NCI-H69 (cell line): Measurements from ENCODE around the gene LRIT1.

ENCODE experiments used
- DNase-seq: peaks from one replicate; lab custom pipeline; 2025; lab: John Stamatoyannopoulos, UW

LRIT1 gene

DNA sequence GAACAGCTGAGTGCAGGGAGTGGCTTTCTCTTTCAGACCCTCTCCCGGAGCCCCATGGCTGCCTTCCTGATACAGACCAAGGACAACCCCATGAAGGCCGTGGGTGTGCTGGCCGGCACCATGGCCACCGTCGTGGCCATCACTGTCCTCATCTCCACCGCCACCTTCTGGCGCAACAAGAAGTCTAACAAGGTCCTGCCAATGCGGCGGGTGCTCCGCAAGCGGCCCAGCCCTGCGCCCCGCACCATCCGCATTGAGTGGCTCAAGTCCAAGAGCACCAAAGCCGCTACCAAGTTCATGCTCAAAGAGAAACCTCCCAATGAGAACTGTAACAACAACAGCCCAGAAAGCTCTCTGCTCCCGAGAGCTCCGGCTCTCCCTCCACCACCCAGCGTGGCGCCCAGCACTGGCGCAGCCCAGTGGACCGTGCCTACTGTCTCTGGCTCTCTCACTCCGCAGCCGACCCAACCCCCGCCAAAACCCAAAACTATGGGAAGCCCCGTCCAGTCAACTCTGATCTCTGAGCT lies 27.2 kb downstream of the LRIT1 start:
- DNase-seq = no peak

DNA sequence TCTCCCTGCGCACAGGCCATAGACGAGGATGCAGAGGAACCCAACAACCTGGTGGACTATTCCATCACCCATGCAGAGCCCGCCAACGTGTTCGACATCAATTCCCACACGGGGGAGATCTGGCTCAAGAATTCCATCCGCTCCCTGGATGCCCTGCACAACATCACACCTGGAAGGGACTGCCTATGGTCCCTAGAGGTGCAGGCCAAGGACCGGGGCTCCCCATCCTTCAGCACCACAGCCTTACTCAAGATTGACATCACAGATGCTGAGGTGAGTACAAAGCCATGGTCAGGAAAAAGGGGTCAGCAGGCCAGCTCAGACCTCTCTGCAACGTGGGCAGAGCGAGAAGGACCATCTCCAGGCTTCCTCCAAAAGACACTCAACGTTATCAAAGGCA lies 28.3 kb downstream of the LRIT1 start:
- no peak for DNase-seq

DNA sequence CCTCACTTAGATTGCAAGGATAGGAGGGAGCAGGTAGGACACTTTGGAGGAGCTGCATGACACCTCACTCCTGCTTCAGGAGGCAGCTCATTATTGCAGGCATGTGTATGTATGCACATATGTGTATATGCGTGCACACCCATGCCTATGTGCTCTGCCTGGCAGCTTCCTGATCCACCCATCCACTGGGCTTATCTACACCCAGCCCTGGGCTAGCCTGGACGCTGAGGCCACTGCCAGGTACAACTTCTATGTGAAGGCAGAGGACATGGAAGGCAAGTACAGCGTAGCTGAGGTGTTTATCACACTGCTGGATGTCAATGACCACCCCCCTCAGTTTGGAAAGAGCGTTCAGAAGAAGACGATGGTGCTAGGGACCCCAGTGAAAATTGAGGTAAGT lies 29.3 kb downstream of the LRIT1 start:
- no peak for DNase-seq

DNA sequence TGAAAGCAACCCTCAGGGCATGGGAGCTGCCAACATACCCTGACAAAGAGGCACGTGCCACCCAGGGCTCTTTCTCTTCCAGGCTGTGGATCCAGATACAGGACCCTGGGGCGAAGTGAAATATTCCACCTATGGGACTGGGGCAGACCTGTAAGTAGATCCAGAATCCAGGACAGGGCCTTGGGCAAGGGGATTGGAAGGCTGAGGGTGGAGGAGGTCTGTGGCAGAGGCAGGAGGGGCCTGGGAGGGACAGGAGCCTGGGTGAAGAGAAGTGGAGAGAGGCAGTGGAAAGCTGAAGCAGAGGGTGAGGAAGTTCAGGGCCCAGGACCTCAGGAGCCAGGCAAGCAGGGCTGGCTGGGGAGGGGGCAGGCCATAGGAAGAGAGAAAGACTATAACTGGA lies 29.8 kb downstream of the LRIT1 start:
- DNase-seq = no peak

DNA sequence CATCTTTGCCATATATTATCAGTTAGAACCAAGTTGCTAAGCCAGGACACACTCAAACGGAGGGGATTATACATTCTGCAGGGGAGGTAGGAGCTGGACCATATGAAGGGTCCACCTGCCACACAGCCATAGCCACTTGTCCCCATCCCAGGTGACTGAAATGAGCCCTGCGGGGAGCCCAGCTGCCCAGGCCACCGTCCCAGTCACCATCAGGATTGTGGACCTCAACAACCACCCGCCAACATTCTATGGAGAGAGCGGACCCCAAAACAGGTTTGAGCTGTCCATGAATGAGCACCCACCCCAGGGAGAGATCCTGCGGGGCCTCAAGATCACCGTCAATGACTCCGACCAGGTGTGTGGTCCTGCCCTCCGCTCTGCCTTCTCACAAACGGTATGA lies 33.3 kb downstream of the LRIT1 start:
- DNase-seq = no peak

DNA sequence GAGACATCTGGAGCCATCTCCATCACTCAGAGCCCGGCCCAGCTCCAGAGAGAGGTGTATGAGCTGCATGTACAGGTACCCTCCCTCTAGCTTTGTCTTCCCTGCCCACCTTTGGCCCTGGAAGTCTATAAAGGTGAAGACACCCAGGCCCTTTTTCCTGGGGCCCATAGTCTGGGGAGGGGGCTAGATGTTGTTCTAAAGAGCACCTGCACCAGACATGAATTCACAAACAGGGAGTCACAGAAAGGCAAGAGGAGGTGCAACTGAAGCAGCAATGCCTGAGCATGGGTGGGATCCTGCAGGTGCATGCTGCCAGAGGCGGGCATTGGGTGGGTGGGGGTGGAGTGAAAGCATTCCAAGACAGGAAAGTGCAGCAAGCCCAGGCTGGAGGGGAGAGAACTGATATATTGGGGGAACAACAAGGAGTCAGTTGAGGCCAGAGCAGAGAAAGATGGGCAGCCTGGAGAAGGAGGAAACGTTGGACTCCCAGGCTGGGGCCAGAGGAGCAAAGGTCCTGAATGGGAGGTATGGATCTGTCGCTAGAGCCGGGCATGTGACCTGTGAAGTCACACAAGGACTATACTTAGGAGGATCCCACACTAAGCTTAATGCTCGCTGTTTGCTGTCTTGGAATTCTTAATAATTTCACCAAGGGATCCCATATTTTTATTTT lies 35.4 kb downstream of the LRIT1 start:
- DNase-seq = no peak

DNA sequence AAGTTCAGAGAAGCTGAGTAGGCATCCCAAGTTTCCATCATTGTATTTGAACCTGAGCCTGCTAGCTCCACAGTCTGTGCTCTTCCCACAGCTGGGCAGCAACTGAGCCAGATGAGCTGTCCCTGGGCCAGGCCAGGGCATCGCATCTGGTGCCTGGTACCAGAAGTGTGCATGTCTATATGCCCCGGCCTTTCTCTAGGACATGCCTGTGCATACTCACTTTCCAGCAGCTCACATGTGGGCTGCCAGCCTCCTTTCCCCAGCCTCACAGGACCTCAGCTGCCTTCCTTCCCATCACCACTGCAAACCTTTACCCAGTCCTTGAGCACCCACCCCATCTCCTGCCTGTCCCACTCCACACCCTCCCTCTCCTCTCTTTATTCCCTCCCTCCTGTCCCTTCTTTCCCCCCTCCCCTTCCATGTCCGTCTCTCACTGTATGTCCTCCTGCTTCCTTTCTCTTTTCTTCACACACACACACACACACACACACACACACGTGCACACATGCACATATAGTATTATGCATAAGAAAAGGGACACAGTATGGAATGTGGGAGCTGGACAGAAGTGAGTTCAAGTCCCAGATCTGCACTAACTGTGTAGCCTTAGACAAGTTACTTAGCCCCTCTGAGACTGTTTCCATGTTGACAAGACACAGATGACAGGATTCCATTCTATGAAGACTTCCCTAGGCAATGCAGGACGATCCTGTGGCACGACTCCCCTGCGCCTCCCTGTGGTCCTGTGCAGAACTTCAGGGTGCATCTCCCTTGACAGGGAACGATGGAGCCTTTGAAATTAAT lies 36.1 kb downstream of the LRIT1 start:
- peak; percentile 58 for DNase-seq

DNA sequence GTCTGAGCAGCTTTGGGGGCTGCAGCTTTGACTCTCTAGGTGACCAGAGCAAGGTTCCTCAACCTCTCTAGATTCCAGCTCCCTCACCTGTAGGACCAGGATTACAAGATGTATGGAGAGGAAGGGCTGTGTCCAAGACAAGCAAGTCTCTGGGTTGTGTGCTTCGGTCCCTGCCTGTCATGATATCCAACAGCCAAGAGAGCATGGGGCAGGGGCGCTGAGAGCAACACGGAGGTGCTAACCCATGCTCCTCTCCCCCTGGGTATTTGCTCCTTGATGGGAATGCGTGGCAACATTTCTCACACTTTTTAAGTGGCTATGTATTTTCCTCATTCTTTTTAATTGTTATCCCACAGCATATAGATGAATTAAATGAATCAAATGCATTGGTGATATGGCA lies 36.7 kb downstream of the LRIT1 start:
- DNase-seq = no peak

DNA sequence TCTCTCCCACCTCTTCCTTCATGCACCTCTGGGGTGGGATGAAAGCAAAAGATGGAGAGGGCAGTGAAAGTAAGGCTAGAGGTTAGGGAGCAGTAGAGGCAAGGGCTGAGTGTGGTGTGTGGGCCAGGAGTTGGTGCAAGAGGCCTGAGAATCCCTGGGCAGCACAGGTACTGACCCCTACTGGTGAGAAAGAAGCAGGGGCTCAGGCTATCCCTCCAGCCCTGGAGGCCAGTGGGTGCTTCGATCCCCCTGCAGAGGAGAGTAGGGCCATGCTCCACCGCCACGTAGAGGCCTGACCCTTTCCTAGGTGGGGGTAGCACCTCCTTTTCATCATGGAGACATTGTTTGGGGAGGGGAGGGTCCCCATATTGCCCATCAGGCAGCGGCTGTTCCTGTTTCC lies 37.2 kb downstream of the LRIT1 start:
- DNase-seq = peak; percentile 2

DNA sequence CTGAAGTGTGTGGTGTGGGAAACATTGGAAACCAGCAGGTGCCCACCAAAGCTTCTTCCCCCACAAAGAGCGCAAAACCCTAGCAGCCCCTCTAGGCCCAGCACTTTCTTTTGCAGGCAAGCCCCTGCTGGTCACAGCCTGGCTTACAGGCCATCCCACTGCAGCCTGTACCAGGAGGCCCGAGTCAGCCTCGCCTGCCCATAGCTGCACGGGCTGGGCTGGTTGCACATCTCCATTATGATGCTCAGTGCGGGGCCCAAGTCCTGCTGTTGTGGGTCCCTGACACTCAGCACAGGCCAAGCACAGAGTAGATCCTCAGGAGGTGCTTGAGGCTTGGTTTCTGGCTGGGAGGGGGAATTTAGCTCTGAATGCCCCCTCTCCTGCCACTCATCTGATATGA lies 39.0 kb downstream of the LRIT1 start:
- no peak for DNase-seq

DNA sequence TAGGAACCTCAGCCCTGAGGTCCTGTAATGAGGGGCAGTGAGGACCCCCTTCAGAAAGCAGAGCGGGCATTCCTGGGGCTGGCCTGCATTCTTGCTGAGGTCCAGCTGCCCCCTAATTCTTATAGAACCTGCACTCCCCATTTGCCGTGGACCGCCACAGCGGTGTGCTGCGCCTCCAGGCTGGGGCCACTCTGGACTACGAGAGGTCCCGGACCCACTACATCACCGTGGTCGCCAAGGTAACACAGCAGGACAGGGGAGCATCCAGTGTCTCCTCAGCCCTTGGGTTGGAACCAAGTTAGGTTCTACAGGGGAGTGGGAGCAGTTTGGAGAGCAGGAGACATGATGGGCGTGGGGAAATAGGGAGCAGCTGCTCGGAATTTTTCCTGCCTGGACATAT lies 39.7 kb downstream of the LRIT1 start:
- DNase-seq = no peak

DNA sequence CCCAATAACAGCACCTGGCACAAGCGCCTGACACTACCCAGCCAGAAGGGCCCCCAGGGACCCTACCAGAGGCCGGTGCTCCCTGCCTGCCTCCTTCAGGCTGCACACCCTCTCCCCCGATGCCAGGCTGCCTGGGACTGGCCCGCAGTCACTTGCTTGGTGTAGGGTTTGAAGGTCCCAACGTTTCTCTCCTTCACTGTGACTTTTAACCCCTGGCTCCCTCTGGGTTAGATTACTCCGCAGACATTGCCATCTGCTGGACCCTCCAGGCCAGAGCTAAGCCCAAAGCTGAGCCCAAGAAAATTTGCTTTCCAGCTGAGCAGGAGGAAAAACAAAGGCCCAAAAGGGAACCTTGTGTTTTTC lies 40.1 kb downstream of the LRIT1 start:
- DNase-seq = no peak

DNA sequence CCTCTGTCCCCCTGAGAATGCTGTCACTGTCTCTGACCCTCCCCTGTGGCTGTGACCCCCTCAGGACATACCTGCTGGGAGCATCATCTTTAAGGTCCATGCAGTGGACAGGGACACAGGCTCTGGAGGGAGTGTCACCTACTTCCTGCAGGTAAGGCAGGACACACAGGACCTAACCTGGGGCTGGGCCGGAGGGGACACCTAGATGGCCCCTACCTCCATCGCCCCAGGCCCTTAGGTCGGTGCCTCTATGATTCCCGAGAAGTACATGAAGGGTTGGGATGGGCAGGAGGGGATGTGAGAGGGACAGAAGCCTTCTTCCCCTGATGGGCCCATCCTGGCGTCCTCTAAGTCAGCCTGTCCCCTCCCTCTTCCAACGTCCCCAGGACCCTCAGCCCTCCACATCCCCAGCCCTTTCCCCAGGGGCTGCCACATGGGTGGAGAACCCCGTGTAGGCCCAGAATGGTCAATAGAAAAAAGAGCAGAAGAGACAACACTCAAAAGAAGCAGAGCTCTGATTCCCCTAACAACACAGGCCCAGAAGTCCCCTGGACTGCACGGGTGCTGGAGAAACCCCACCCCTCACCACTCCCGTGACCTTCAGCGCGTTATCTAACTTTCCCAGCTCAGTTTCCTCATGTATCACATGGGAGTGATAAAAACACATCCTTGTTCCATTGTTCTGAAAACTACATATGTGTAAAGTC lies 40.7 kb downstream of the LRIT1 start:
- no peak for DNase-seq

DNA sequence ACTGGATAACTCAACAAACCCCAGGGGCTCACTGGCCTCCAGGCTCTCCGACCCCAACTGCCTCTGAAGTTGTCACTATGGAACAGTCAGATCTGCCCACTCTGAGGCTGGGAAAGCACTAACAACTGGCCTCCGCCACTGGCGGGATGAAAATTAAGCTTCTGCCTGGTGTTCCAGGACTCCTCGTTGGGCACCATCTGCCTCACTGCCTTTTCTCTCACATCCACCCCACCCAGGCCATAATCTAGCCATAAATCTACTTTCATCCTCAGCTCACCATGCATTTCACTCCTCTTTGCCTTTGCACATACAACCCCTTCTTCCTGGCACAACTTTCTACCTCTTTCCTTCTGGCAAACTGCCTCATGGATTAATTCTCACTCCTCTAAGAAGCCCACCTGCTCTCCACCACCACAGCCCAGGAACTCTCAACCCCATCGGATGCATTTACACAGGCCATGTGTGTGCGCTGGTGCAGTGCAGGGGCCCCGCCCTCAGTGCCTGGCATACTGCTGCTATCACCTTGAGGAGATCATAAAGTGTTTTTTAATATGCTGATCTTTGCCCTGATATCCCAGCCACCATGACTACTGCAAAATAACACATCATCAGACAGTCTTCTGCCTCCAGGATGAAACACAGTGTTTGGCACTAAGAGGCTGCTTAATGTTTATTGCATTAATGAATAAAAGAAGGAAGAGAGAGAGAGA lies 43.0 kb downstream of the LRIT1 start:
- peak; percentile 46 for DNase-seq

DNA sequence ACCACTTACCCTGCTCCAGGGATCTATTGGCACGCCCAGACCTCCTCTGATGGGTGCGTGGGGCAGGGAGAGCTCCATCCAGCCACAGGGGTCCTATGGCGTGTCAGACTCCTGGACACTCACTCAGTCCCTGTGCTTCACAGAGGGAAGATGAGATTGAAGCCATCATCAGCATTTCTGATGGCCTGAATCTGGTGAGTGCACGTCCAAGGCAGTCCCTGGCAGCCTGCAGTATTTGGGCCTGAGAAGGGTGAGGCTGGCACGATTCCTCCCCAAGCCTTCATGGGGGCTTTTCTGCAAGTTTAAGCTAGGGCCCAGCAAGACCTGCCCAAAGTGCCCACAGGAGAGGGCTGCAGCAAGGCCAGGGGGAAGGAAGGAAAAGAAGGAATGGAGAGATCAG lies 43.7 kb downstream of the LRIT1 start:
- no peak for DNase-seq

DNA sequence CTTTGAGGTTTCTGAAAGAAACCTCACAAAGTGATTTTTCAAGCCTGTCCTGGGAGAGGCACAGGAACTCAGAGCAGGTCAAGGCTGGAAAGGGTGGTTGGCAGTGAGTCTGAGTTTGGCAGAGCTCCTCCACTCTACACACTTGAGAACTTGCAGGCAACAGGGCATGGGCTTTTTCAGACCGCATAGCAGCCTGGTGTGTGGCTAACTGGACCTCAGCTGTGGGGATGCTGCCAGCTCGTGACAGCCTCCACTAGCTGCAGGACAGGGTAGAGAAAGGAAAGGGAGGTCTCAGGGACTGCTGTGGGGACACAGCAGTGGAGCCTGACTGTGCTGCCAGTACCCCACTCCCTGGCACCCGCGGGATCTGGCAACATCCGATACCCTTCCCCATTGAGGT lies 44.4 kb downstream of the LRIT1 start:
- DNase-seq = no peak

DNA sequence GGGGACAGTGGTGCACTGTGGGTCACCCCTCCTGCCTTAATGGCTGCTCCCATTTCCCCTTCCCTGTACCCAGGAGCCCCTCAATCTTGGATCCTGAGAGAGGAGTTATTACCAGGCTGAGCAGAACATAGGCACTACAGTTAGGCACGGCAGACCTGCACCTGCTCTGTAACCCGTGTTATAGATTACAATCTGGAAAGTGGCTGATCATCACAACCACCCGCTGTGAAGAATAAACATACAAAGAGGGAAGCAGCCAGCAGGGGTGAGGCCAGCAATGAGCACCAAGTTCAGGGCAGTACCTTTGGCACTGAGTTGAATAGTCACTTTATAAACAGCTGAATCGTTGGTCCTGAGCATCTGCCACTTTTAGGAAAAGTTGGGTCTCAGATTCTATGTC lies 45.3 kb downstream of the LRIT1 start:
- DNase-seq = peak; percentile 78

DNA sequence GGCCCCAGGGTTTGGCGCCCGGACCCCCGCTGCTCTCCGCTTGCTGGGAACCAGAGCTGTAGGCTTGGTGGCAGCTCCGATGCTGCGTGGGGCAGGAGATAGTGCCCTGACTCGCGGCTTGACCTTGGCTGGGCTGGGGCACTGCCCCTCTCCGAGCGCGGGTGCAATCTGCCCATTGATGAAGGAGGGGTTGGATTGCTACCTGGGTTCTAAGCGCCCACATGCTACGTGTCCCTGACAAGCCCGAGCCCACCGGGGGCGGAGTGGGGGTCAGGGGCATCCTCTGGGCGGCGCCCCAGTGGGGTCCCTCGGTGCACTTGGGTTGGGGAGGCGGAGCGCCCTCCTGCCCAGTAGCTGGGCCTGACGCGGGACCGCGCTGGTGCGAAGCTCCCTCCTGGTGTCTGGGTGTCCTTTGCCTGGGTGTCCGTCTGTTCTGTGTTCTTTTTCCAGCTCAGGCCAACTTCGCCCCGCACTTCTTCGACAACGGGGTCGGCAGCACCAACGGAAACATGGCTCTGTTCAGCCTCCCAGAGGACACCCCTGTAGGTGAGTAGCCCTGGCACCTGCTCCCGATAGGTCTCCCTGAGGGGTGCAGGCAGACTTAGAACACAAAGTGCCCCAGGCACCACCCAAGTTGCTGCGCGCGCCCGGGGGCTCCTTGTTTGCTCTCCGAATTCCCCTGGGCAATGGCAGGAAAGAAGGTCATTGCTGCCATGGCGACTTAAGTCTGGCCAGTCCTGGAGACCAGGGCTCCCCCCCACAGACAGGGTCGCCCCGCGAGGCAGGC lies 46.1 kb downstream of the LRIT1 start:
- peak; percentile 23 for DNase-seq

DNA sequence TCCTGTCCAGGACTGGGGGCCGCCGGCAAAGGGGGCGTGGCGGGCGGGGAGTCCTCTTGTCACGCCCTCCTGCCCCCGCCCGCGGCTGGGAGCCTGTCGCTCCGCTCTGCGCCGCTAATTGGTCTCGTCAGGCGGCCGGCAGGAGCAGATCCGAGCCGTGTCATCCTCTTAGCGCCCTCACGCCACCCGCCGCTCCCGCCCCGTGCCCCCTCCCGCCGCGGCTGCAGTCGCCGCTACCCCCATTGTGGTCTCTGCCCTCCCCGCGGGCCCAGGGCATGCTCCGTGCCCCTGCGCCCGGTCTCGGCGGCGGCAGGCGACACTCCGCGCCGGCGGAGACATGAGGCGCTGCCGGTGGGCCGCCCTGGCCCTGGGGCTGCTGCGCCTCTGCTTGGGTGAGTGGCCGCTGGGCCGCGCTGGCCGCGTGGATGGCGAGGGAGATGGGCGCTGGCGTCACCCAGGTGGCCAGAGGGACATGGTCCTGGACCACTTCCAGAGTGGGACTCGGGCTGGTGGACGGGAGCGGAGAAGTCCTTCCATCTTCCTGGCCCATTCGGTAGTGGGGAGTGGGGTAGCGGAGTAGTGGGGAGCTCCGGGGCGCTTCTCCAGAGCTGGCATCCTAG lies 46.8 kb downstream of the LRIT1 start, which contains the start of gene CDHR1:
CDHR1 (plus strand) TSS at position 114 of the 620 bp plus-strand sequence; CDS start at position 338, 224 bp downstream.
- DNase-seq = peak; percentile 48

DNA sequence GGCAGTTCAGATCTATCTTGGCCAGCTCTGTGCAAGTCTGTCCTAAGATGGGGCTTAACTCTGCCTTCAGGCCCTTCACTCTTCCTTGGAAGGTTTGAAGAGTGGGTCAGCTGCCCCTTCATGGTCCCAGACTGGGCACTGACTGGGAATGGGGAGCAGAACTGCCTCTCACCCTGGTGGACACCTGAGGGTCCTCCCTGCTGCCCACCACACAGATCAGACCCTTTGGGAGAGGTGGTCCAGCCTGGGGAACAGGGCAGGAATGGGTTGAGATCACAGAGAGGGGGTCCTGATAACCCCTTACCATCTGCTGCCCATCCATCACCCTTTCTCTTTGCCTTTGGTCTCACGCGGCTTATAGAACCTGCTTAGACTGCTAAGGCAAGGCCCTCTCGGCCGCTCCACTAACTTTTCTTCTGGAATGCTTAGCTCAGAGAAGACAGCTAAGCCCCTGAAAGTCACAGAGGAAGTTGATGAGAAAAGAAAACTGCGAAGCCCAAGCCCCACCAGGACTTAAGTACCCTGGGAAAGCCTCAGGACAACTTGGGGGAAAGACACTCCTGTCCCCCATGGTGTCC lies 47.4 kb downstream of the LRIT1 start:
- no peak for DNase-seq

DNA sequence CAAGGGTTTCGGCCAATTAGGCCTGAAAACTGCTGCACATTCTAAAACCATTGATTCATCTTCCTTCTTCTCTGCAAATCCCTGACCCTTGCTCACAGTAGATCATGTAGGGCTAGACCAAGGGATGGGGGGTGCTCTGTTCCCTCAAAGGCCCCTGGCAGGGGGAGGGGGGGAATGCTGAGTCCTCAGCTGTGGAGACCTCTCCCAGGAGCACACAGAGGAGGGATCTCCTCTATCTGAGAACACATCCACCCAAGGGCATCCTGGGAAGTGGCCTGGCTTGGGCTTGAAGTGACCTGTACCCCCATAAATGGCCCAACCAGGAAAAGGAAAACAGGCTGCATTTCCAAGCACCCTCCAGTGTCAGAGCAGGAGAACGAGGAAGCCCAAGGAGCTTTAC lies 48.0 kb downstream of the LRIT1 start:
- no peak for DNase-seq
